ENCODE results near the gene TEAD4.

GRCh38 chr12:2974560-2974971 is 15.4 kb downstream of the TEAD4 start:
- TF ChIP-seq, protein P1, sequence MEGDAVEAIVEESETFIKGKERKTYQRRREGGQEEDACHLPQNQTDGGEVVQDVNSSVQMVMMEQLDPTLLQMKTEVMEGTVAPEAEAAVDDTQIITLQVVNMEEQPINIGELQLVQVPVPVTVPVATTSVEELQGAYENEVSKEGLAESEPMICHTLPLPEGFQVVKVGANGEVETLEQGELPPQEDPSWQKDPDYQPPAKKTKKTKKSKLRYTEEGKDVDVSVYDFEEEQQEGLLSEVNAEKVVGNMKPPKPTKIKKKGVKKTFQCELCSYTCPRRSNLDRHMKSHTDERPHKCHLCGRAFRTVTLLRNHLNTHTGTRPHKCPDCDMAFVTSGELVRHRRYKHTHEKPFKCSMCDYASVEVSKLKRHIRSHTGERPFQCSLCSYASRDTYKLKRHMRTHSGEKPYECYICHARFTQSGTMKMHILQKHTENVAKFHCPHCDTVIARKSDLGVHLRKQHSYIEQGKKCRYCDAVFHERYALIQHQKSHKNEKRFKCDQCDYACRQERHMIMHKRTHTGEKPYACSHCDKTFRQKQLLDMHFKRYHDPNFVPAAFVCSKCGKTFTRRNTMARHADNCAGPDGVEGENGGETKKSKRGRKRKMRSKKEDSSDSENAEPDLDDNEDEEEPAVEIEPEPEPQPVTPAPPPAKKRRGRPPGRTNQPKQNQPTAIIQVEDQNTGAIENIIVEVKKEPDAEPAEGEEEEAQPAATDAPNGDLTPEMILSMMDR (IDR thresholded peaks at IDR 0.05): no peak
- no peak for TF ChIP-seq POLR2A (IDR thresholded peaks at IDR 0.05)
